ENCODE results near the gene RASSF4.
A peak's percentile ranks its signal among the peaks of the same experiment; 100 is the strongest.

RASSF4 gene, protein sequence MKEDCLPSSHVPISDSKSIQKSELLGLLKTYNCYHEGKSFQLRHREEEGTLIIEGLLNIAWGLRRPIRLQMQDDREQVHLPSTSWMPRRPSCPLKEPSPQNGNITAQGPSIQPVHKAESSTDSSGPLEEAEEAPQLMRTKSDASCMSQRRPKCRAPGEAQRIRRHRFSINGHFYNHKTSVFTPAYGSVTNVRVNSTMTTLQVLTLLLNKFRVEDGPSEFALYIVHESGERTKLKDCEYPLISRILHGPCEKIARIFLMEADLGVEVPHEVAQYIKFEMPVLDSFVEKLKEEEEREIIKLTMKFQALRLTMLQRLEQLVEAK

DNA sequence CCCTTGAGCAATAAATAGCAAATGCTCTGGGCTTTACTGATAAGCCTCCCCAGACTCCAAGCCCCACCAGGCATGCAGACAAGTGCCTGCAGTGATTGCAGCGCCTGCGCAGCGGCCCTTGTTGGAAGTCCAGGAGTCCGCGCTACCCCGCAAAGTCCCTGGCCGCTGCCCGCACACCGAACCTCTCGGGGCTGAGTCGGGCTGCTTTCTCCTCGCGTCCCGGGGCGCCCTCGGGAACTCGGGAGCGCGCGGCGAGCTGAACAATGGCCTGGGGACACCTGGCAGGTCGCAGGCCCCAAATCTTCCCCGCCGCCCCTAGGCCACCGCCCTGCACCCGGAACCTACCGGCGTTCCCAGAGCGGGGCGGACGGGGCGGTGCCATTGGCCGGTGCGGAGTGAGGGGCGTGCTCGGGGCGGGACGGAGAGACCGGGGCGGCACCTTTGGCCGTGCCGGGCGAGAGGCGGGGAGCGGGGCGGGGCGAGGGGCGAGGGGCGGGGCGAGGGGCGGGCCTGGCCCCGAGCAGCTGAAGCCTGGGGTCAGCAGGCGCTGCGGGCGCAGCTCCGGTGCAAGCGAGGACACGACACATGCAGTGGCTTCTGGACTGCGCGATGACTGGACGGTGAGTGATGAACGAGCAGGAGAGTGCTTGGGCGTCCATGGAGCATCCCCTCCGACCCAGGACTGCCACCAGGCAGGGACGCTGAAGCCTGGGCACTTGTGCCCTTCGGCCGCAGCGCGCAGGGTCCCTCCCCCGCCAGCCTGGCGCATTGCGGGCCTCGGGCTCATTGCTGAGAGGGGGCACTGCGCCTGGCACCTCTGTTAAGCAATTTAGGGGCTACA, at the start of gene RASSF4:
Gene RASSF4, plus strand, starts transcription at position 556 of the 841 bp plus-strand sequence. CDS start 10,401 bp downstream, outside the sequence.
- DNase-seq: peak; percentile 92

DNA sequence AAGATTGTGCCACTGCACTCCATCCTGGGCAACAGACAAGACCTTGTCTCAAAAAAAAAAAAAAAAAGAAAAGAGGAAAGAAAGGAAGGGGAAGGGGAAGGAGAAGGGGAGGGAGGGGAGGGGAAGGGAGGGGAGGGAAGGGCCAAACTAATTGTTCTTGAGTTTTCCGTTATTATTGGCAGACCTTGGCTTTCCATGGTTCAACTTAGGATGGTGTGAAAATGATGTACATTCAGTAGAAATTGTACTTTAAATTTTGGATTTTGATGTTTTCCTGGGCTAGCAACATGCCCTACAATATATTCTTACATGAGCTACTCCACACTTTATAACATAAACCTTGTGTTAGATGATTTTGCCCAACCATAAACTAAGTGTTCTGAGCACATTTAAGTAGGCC, 49.7 kb upstream of the RASSF4 start:
- DNase-seq: no peak

DNA sequence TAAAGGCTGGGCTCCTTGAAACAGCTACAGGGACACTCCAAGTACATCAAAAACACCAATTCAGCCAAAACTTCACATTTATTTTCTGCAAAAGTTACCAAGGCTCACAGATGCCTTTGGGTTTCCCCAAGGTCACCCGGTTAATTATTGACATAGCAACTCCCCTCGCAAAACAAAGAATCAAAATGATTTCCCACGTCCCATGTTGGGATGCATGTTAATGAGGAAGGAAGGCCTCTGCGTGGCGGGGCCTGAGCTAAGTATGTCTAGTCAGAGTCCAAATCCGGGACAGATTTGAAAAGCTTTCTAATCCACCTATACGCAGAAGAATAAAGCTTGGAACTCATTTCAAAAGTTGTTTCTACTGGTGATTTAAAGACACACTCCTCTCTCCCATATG, 49.0 kb upstream of the RASSF4 start:
- no peak for DNase-seq

DNA sequence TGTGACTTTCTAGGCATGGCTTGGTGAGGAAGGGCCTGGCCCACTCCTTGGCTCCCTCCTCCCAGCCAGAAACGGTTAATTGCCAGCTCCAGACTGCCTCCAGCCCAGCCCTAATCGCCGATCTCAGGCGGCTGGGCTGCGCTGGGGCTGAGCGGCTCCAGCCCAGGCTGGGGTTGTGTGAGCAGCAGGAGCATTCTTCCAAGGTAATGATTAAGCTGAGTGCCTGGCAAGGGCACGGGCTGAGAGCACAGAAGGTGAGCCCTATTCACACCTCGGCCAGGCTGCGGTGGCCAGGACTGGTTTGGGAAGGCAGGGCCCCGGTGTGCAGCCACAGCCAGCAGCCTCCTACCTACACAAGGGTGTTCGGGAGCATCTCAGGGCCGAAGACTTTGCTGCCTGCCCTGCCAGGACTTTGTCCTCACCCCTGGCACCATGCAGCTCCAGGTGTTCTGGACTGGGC, 48.5 kb upstream of the RASSF4 start, which contains the start of gene TMEM72:
Gene TMEM72, plus strand, starts transcription at position 257 of the 460 bp plus-strand sequence. Its CDS starts 176 bp downstream, at position 433.
- DNase-seq: no peak

DNA sequence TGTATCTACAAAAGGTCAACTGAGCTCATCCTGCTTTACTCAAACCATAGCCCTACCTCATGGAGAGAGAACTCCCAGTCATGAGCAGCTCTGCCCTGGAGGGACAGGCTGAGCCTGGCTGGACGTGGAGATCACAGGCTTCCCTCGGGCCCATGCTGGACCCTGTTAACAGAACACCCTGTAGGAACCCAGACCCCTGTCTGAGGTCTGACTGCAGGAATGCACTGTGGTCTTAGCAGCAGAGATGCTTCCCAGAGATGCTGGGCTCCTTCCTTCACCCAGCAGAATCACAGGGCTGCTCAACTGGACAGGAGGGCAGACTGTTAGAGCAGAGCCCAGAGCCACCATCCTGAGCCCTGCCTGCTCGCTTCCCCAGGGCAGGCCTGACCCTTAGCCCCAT, 47.7 kb upstream of the RASSF4 start:
- no peak for DNase-seq

DNA sequence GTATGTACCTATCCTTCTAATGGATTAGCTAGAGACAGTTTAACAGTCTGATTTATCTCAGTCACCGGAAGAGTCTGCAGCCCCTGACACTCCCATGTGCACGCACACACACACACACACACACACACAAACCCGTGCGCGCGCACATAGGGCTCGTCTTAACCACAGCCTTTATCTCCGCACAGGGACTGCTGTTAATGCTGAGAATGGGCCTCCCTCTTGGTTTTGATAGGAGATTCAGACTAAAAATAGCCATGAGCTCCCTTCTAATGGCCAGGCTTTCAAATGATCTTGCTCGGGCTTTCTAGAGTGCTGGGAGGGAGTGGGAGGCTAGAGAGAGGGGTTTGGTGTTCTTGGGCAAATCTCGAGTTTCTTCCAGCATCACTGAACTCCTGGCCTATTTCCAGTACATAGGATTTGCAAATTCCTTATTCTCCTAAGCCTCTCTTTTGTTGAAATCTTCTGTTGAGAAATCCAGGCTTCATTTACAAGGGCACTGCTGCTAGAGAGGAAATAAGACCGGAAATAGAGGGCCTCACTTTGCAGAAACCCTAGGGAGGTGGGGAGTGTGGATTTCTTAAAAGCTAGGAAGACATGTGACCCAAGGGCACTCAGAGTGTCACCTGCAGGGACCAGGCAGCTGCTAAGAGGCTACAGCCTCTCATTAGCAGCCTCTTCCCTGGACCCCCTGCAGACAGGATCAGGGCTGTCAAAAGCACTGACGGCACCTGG, 46.1 kb upstream of the RASSF4 start:
- peak; percentile 6 for DNase-seq

DNA sequence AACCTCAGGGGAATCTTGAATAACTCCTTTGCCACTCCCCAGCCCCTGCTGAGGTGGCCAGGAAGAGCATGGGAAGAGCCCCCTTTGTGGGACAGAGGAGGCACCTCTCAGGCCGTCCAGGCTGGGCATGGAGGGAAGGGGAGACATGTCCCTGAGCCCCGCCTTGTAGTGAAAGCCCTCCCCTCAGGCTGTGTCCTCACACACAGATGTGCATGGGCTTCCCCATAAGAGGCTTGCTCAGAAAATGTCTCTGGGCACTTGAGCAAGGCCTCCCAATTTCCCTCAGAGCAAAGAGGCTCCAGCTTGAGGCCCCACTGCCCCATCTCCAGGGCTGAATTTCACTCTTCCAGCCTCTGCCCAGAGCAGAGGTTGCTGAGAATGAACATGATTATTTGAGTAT, 44.7 kb upstream of the RASSF4 start:
- no peak for DNase-seq

DNA sequence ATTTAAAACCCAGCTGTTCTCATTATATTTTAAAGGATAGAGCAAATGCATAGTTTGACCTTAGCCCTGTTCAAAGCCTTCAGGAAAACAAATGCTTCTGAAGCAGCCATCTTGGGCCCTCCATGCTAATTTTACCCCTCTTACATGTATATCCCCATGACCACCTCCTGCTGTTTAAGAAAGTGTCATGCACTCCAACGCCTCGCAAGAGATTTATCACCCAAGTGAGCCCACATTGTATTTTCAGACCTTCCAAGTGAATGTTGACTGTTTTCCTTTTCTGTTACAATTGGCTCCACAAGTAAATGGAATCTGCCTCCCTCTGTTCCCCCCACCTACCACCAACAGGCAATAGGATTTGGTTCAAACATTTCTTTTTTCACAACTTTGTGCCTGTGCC, 43.2 kb upstream of the RASSF4 start:
- no peak for DNase-seq

DNA sequence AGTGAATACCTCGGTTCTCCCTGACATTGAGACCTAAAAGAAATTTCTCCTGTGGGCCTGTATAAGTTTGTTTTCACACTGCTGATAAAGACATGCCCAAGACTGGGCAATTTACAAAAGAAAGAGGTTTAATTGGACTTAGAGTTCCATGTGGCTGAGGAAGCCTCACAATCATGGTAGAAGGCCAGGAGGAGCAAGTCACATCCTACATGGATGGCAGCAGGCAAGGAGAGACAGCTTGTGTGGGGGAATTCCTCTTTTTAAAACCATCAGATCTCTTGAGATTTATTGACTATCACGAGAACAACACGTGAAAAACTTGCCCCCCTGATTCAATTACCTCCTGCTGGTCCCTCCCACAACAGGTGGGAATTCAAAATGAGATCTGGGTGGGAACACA, 41.8 kb upstream of the RASSF4 start:
- DNase-seq: no peak

DNA sequence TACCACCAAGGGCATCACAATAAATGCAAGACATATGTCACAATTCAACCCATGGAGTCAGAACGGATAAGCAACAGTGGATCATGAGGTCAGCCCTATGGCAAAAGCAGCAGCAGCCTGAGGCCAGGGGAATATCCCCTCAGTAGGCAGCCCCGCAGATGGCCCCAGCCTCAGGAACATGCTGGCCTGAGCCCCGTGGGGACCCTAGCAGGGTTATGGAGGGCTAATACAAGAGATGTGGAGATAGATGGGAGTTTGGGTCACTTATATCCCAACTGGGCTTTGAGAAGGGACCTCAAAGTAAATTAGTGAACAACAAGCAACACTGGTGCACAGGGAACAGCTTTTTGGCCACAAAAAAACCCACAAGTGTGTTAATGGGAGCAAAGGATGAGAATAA, 39.4 kb upstream of the RASSF4 start:
- no peak for DNase-seq

DNA sequence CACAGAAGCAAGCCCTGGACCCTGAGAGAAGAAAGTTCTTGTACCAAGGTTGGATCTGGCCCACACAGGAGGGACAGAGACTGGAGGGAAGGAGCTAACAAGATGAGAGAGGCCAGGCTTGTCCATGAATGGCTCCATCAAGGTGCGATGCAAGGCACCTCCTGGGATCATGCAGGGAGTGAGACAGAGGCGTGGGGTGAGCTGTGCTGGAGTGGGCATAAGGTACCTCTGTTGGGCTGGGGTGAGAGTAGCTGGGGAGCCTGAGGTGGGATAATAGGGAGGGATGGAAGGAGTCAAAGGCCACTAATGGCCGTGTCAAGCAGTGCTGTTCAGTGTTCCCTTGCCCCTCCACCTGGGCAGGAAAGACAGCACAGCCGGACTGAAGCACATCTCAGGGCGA, 38.5 kb upstream of the RASSF4 start:
- no peak for DNase-seq

DNA sequence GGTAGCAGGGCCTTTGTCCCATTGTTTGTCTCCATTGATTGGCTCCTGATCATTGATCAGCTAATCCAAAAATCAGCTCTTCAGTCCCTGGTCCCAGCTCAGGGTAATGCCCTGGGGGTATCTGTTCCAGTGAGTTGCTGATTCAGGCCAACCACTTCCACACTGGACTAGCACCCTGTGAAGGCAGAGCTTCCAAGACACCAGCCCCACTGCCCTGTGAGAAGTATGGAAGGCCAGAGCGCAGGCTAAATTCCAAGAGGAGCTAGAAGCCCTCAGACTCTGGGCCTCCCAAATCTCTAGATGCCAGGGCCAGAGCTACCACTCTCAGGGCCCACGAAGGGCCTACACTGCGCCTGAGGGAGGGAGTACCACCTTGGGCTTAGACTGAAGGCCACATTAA, 38.1 kb upstream of the RASSF4 start:
- DNase-seq: no peak

DNA sequence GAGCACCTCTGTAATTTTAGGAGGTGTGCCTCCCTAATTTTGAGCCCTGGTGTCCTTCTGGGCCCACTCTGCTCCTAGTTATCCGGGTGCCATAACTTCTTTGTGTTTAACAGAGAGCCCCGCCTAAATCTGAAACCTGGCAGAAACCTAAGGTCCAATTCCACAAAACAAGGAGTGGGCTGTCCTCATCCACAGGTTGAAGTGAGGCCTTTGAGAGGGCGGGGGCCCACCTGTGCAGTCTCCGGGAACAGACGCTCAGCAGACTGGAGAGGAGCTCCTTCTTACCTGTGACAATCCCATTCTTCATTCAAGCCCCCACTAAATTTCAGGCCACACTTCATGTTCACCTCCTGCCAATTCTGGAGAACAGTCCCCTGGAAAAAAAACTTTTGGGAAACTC, 37.6 kb upstream of the RASSF4 start:
- DNase-seq: no peak

DNA sequence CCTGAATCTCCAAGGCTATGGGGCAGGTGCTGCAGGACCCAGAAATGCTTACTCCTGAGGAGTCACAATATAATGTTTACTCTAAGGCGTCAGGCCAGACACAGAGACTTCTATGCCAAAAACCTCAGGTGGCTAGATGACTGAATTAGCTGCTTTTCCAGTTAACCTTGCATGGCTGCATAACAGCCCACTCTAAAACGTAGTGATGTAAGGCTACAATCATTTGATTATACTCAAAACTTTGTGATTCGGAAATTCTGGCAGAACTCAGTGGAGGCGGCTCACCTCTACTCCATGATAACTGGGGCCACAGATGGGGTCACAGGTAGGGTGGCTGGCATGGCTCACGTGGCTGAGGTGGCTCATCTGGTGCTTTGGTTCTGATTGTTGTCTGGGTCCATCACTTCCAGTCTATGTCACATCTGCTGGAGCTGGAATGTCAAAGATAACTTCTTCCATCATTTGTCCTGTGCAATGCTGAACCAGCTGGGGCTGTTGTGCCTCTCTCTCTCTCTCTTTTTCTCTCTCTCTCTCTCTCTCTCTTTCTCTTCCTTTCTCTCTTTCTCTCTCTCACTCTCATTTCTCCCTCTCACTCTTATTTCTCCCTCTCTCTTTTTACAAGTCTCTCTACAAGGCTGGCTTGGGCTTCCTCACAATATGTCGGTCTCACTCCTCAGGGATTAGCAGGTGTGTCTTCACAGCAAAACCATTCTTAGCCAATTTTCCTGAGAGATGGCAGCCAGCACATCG, 36.6 kb upstream of the RASSF4 start:
- DNase-seq: no peak

DNA sequence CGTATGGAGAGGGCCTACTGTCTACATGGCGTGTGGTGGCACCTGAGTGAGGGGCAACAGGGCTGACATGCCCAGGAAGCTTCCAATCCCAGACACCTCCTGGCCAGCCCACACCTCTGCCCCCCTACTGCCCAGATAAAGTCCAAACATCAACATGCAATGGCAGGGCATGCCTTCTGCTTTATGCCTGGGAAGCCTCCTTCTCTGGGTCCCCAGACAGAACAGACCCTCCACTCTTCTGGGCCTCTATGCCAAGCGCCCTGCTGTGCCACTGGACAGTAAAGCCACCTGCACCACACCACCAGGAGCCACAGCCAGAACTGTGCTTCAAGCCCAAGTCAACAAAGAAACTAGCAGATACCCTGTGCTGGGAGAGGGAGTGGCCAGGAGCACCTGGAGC, 36.0 kb upstream of the RASSF4 start:
- DNase-seq: no peak

DNA sequence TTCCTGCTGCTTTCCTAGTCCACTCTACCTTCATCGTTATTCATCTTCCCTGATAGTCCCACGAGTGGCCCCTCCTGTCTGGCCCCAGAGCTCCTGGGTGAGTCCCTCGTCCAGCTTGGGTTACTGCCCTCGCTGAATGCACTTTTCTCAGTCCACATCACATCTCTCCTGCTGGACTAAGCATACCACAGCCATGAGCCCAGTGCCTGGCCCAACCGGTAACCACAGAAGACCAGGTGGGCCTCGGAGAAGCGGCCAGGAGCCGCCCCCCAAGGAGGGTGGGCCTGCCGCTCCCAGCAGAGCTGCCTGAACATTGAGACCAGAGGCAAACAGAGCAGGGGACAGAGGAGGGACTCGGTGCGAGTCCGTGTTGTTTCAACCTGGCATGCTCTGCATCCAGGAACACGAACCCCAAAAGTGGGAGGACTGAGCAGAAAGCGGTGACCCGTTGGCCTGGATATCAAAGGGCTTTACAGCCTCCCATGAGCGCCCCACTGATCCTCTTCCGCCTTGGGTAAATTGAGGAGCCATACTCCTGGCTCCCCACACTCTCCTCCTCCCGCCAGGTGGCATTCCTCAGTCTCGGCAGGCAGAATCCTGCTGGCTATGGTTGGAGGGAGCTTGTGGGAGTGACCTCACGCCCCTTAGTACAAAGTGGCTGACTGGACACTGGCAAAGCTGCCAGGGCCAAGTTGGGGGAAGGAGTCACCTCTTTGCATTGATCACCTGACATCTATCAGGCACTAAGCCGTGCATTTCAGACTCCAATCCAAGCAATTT, 35.2 kb upstream of the RASSF4 start:
- no peak for DNase-seq

DNA sequence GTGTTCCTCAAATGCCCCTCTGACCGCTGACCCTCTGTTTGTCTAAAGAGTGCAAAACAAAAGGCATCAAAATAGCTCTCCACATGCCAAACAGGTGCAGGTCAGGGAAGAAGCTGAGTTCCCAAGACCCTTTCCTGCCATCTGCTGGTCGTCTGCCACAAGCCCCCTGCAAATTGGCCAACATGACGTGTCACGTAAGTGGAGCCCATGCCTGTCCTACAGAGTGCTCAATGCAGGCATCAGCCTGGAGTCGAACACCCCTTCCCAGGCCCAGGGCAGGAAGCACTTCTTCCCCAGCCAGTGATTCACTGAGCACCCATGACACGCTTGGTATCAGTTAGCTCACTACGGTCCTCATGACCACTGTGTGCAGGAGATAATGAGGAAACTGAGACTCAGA, 34.4 kb upstream of the RASSF4 start:
- DNase-seq: no peak

DNA sequence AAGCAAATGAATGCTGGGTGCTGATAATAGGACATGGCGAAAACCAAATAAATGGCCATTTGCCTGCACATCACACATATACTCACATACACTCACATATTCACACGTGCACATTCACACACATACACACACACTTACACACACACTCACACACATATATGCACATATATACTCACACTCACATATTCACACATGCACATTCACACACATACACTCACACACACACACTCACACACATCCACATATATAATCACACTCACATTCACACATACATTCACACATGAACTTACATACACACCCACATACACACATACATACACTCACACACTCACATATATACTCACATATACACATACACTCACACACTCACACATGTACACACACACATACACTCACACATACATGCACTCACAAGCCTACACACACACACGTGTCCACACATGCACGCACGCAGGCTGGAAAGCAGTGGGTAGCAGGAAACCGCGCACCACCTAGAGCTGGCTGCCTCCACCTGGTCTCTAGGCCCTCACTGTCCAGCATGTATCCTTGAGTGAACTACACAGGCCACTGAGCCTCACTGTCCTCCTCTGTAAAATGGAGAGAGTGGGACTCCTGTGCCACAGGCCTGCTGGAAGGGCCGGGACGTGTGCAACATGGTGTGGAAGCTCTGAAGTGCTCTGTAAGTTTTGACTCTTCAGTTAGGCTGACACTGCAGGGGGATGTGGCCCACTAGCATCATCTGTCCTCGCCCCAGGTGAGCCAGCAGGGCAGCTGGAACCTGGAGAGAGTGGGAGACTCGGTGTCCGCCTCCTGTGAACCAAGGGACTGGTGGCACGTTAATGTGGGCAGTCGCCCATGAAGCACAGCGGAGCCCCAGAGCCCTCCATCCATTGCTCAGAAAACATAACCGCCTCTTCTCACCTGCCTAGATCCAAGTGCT, 33.5 kb upstream of the RASSF4 start:
- DNase-seq: no peak

DNA sequence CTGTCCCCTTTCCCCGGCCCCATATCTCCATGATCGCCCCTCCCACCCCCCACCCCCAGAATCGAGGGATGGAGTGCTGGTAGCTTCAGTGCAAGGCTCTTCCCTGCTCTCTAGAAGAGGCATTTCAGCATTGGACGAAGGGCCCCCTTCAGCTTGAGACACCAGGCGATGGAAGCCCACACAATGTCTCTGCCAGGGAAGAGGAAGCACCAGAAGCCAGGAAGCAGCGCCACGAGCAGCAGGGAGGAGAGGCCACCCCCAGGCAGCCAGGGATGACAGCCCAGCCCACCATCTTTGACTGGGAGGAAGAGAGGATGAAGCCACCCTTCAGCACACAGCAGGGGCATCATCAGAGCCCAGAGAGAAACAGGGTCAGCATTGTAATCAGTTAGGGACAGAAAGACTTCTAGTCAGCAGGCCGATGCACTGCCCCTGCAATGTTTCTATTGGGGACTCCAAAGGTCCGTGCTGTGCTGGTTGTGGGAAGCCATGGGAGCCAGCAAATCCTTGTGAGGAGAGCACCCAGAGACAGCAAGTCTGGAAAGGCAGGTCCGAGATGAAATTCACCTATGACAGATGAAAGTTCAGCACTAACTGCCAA, 32.8 kb upstream of the RASSF4 start:
- DNase-seq: no peak

DNA sequence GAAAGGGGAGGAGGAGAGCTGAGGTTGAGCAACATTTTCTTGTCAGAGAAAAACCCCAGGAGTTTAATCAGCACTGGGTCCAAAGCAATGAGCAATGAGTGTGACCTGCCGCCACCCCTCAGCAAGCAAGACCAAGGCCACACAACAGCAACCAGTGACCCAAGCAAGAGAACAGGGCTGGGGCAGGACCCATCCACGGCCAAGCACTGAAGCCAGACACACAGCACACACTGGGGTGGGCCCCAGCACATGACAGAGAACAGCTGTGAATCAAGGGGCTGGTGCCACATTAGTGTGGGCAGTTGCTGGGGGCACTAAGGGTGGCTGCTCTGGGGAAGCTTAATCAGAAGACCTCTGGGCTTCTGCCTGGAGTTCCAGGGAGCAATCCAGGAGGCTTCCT, 32.2 kb upstream of the RASSF4 start:
- DNase-seq: no peak

Measured in activated CD4-positive, alpha-beta T cell treated with anti-CD3 and anti-CD28 coated beads, Interleukin-2, amount 50 U/mL, for 16 hours (primary cell).